Stimulated activated CD4-positive, alpha-beta T cell treated with anti-CD3 and anti-CD28 coated beads, Interleukin-12 subunit alpha, Interleukin-12 subunit beta, amount 100 ng/mL, for 48 hours (primary cell): ENCODE measurements around the gene FGGY.
"Not testable (repeated sequence)": the region's sequence is repeated elsewhere in the genome, so short reads cannot be mapped to it uniquely, and the experiment has no call there.

Experiments used
- DNase-seq, 3 donors: peaks; one replicate each; pipeline ENCODE4 v3.0.0-alpha.2; 2020; ENCODE audit warnings: low read depth in 2 of 3, low spot score in 1 of 3

FGGY gene

DNA sequence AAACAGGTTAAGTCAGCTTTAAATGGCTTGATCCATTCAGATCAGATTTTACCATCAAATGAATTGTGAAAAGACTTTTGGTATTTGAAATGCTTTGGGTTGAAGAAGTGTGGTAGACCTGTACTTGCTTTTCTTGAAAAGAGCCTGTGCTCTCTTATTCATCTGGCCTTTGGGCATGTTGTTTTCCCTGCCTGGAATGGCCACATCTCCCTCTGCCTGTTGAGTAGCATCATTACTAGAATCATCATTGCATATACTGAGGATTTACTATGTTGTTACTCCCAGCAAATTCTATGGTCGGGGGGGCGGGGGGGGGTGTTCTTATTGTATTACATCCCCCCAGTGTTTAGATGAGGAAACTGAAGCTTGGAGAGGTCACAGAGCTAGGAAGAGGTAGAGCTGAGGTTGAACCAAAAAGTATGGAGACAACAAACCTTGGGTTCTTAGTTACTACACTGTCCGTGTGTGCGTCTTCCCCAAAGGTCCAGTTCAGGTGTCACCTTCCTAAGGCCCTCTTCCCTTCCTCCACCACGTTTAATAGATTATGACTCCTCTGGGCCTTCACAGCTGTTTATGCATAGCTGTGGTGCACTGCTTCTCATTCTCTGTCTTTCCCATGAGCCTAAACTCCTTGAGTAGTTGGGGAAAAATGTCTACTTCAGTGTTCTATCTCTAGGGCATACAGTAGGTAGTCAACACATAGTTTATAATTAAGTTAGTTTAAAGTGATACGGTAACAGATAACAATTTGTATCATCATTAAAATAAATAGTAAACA lies 271.5 kb downstream of the FGGY start:
- DNase-seq = no peak

DNA sequence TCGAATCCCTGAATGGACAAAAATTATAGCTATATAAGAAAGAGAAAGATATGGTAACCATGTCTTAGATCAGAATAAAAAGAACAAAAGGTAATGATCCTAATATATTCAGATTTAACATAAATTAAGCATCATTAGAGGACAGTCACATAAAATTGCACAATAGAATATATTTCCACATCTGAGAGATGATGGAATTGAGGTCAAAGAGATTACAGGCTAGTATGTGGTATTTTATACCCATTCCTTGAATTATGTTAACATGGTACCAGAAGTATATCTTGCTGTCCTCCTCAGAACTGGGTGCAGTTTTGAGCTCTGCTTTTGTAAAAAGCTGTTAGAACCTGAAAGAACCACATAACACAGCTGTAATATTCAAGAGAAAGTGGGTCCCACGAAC lies 272.3 kb downstream of the FGGY start:
- no peak for DNase-seq

DNA sequence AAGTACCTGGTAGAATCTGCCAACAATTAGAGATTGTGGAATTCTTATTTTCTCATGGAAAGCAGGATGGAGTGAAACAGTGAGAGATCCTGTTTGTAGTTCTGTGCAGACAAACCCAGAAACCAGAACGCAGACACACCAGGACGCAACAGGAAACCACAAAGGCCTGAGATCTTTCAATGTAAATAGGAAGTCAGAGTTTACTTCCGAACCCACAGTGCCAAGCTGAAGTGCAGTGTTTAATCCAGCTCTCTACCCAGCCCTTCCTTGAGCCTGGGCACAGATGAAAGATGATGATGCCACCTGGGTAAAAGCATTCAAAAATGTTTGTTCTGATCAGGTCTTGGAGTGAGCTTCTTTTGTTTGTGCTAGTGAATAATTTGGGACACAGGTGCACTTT lies 273.6 kb downstream of the FGGY start:
- peak in 1 of 3 donors; percentile 3 for DNase-seq

DNA sequence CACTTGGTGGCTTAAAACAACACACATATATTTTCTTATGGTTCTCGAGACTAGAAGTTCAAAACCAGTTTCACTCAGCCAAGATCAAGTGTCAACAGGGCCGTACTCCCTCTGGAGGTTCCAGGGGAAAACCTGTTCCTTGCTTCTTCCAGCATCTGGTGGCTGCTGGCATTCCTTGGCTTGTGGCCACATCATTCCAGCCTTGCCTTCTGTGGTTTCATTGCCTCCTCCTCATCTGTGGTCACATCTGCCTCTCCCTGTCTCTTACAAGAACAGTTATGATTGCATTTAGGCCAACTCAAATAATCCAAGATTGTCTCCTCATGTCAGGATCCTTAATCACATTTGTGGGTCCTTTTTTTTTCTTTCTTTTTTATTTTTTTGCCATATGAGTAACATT lies 277.2 kb downstream of the FGGY start:
- no peak for DNase-seq

DNA sequence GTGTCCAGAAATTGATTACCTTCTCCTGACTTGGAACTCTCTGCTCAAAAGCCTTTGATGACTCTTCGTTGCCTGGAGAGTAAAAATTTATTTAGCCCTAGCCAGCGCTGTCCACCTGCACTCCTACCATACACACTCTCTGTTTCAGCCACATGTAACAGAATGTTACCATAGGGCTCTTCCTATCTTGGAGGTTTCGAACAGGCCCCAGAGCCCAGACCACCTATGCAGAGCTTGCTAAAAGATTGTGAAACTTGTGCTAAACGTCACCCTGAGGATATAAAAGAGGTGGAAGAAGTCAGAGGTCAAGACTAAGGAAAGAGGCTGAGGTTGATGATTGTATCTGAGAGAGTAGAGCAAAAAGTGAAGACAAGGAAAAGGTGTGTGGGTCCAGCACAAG lies 280.9 kb downstream of the FGGY start:
- DNase-seq = no peak

DNA sequence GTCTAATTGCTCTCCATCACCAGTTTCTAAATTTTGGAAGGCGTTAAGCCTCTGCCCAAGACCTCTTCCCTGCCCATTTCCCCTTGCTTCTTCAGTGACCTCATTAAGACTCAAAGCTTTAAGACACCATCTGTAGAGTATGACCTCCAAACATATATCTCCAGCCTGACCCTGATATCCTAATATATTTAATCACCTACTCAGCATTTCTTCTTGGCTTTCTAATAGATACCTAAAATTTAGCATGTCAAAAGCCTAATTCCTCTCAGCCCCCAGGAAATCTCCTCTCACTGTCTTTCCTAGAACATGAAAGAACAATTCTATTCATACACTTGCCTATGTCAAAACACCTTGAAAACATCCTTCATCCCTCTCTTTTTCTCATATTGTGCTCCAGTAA lies 282.3 kb downstream of the FGGY start:
- DNase-seq = no peak

DNA sequence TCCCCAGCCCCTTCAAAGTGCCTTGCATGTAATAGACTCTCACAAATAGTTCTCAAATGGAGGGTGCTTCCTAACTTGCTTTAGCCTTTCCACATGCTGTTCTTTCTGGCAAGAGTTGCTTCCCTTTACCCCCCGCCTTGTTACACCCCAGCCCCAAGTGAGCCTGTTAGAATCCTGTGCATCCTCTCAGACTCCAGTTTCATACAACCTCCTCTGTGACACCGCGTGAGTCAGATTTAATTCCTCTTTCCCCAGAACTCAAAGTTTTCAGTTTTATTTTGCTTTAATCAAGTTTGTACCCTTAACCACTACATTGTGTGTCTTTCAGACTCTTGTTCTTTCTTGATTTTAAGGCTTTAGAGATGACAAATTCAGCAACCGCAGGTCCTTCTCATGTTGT lies 283.4 kb downstream of the FGGY start:
- no peak for DNase-seq

DNA sequence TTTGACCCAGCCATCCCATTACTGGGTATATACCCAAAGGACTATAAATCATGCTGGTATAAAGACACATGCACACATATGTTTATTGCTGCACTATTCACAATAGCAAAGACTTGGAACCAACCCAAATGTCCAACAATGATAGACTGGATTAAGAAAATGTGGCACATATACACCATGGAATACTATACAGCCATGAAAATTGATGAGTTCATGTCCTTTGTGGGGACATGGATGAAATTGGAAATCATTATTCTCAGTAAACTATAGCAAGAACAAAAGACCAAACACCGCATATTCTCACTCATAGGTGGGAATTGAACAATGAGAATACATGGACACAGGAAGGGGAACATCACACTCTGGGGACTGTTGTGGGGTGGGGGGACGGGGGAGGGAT lies 295.5 kb downstream of the FGGY start:
- DNase-seq = not testable (repeated sequence)

DNA sequence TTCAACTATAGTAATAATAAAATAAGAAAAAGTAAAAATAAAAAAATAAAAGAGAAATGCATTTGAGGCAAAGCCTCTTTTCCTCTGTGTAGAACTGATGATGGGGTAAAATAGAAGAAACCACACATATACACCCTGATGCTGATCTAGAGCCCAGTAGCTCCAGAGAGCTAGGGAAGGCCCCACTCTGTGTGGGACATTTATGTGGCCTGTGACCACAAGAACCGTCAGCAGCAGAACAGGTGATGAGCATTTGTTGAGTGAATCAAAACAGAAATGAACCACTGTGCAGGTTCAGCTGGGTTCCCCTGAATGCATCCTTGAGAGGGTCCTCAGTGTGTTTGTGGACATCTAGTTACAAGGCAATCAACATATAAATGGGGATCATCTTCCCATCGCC lies 296.0 kb downstream of the FGGY start:
- no peak for DNase-seq

DNA sequence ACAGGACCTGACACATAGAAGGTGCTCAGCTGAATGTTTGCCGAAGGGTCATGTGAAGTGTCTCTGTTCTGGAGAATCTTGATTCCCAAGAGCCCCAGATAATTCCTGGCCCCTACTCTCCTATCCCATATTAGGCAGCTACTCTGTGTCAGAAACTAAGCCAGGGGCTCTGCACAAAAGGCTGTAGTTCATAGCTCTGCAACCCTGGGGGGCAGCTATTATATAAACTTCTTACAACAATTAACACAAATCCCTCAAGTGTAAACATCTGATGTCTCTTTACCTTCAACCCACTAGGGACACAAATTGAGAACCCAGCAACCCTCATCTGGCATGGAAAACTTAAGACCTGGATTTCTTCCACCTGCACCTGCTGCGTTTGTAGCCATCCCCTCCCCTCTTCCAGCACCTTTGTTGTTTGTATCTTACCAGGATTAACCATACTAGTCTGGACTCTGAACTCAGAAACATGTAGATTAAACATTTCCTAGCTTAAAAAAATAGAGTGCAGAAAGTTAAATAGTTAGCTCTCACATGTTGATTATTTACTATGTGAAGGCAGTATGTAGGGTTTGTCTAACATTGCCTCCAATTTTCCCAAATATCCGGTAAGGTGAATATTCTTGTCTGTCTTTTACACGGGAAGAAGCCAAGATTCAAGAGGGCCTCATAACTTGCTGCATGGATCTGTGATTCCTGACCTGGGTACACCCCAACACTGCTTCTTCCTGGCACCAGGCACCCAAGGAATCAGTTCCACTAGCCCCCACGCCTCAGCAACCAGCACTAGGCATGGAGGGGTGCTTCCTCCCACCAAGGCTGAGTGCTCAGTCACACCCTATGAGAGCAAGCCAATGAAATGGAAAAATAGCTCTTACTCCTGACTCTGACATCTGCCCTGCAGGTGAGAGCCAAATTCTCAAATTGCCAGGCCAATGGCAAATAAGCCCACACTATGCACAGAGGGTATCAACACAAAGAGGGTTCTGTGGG lies 297.2 kb downstream of the FGGY start:
- no peak for DNase-seq

DNA sequence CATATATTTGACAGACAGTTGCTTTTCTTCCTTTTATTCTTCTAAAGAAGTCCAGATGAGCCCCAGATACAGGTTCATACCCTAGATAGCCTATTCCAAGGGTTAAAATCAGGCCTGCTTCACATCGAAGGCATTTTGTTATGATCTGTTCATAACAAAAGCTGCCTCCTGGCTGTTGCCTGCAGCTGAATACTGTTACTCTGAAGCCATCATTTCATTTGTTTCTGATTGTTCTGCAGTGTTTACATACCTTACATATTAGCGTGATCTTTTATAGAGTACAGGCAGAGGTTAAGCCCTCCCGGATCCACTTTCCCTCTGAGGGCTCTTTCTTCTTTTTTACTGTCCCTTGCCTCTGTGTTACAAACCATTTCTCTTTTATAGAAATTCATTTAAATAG lies 298.9 kb downstream of the FGGY start:
- DNase-seq = no peak

DNA sequence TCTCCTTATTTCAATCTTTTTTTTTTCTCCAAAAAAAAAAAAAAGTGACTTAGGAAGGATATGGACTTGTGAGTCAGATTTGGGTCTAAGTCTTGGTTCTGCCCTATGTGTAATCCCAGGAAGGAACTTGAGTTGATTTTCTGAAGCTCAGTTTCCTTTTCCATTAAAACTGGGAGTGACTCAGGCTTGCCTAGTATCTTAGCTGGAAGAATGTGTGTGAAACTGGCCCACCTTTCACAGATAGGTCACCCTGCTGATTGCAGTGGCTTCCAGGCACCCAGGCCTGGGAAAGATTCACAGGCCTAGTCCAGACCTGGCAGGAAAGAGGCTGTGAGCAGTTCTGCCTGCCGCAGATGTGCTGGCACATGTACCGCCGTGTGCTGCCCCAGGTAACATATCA lies 299.5 kb downstream of the FGGY start:
- DNase-seq = no peak

DNA sequence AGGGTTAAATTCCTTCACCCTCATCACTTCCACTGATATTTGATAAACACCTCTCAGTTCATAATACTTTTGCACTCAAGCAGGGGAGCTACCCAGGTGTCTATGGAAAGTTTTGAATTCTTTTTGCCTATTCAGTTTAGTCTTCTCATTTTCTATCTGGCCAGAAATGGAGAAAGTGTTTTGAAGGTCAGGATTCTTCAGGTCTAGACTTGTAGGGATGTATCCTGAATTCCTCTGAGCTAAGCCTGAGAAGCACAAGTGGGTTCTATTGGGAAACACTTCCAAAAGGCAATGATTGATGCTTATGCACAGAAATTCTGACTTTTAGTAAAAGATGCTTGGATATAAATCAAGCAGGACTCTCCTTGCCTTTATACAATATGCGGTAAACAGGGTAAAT lies 300.1 kb downstream of the FGGY start:
- no peak for DNase-seq

DNA sequence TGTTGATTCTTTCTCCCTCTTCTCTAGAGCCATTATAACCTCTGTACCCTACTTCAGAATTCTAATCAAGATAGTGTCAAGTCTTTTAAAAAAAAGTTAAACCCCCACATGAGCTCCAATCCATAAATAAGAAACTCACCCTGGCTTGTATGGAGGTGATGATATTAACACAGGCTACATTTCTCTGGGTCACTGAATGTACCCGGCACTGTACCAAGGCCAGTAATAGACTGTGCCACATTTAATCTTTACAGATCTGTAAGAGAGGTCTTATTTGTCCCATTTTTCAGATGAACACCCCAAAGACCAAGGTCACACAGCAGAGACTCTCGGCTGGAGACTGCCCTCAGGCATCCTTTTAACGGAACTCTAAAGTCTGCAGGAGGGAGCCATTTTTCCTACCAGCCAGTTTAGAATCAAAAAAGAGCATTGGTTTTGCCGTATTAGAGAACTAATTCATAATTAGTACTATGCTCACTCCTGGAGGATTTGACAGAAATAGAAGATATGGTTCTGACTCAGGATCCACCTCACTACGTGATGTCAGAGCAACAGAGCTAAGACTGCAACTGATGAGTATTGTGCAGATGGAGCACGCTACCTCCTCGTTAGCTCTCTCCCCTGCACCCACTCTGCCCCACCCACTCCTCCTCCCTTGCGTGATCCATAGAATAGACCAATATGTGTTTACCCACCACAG lies 300.7 kb downstream of the FGGY start:
- DNase-seq = no peak

DNA sequence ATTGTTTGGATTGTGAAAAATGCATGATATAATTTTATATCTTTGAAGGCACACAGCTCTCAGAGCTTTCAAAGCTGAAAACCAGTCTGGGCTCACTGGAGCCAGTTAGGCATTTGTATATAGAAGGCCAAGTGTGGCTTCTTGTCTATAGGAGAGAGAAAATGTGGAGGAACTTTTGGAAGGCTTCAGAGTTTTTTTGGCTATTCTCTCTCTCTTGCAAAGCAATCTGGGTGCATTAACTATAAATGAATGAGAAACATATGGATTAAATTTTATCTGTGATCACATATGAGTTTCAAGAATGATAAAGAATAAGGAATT lies 301.2 kb downstream of the FGGY start:
- no peak for DNase-seq

DNA sequence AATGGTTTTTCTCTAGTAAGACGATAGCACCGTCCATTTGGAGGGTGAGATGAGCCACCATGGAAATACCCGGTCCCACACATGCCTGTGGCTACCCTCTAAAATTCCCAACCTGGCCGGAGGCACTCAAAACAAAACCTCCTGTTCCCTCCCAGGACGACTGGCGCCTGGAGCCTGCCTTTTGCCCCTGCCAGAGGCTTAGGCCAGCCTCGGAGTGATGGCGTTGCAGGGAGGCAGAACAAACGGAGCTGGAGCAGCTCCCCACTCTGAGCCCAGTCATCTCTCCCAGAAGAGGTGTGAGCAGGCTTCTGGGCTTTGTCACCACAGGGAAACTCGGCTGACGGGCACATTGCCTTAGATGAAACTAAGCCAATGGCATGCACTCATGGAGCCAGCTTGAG lies 304.1 kb downstream of the FGGY start:
- no peak for DNase-seq

DNA sequence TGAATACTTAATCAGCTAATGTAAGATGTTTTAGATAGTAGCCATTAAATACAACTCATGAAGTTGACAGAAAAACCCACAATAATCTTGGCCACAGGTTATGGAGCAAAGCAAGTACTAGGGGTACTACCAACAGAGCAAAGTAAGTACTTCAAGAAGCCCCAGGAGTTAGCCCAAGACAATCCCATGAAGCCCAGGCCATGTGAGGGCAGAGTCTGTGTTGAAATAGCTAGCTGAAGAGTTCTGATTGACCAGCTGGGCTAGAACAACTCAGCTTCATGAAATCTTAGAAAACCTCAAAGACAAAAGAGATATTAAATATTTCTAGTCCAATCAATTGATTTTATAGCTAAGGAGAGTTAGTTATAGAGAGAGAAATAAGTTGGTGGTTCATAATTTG lies 304.9 kb downstream of the FGGY start:
- no peak for DNase-seq

DNA sequence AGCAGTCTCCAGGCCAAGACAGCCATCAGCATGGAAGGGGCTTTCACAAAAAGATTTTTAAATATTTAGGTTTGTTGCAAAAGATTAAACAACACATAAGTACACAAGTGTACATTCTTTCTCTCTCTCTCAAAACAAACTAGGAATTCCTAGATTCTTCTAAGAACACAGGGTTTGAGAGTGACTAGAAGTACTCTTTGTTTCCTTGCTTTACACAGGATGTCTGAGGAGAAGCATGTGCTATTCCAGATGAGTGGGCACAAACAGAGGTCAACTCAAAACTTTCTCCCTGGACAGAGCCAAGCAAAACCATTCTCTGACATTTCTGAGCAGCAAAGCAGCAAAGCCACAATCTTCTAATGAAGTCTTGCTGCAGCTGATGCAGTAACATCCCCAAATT lies 307.3 kb downstream of the FGGY start:
- no peak for DNase-seq

DNA sequence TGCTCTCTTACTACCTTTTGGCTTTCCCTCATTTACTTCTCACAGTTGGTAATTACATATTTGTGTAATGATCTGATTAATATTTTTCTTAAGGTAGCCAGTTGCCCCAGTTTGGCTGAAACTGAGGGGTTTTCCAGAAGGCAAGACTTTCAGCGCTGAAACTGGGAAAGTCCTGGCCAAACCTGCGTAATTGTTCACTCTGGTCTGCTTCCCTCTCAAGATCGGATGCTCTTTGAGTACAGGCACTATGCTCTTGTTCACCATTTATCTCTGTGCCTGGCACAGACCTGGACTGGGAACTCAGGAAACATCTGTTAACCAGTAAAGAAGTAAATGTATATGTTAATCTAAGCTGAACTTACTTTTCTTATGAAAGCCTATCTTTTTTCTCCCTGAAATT lies 308.3 kb downstream of the FGGY start:
- DNase-seq = no peak

DNA sequence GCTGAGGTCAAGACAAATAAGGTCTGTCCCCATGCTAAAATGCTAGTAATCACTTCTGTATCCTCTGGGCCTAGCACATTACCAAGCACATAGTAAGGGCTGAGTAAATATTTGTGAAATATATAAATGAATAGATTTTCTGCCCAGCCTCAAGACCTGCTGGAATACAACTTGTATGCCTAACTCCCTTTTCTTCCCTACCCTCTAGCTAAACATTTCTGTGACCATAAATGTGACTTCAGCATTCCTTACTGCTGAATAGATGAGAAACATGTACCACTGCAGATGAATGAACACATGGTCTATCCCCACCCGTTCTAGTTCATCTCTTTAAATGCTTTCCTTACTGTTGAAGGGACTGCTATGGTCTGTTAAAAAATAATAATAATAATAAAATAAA lies 308.9 kb downstream of the FGGY start:
- DNase-seq = no peak

DNA sequence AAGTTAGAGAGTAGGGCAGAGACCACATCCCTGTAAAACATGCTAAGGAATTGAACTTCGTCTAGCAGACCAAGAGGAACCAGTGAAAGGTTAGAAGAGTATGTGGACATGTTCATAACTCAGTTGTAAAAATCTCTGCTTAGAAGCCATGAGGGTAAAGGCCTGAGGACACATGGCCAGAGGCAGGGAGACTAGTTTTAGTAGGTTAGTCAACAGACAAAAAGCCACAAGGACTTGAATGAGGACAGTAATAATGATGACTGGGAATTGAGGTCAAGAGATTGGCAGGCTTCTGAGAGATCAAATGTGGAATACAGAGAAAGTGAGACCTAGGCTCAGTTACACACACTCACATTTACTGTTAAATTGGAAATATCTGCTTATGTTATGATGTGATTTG lies 312.4 kb downstream of the FGGY start:
- DNase-seq = no peak

DNA sequence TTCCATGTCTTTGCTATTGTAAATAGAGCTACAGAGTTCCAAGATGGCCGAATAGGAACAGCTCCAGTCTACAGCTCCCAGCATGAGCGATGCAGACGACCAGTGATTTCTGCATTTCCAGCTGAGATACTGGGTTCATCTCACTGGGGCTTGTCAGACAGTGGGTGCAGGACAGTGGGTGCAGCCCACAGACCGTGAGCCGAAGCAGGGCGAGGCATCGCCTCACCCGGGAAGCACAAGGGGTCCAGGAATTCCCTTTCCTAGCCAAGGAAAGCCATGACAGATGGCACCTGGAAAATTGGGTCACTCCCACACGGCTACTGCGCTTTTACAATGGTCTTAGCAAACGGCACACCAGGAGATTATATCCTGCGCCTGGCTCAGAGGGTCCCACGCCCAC lies 313.6 kb downstream of the FGGY start:
- not testable (repeated sequence) for DNase-seq
